Measurements from ENCODE around the gene HDAC10. TPM values are rescaled to one million over a fixed set of nuclear protein-coding genes. Genes with fewer than 3 reads are reported as not detected.

The HDAC10 gene
- total RNA-seq, 5 donors from 2014 or later (not counting 1 experiment from before 2014, with no cell fraction given): 101 to 152 (median 128) TPM

DNA sequence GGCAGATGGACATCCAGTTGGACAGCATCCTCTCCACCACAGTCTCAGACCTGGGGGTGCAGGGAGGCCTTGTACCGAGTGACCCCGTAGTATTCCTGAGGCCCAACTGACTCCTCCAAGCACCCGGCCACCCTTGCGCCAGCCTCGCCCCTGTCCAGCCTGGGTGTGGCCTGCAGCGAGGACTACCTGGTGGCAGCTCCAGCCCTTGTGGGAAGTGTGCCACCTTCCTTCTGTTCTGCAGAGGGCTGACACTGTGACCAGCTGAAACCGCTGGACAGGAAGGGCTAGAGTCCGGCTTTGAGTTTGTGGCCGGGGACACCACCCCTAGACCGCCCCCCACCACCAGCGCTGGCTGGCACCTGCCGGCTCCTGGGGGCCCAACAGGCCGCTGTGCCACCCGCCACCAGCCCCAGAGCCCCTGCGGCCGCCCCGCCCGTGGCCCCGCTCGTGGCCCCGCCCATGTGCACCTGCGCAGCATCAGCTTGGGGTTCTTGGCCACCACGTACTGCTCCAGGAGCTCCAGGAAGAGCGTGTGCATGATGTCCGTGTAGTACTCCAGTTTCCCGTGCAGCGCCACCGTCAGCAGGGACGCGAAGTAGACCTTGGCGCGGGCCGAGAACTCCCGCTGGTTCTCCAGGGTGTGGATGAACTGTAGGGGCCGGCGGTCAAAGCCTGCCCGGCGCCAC, 29.1 kb upstream of the HDAC10 start:
- no peak overlapping the region for H3K4me3 Mint-ChIP-seq
- H3K36me3 ChIP-seq (ENCODE audit: control insufficient read depth in 2 of 2, extremely low read depth in 1 of 2, insufficient read depth in 1 of 2, low read length in 1 of 2): no peaks in the 10 kb centered on the region
- no peaks in the 10 kb centered on the region for H3K9me3 ChIP-seq
- ATAC-seq (replicated peaks in 1 of 4) (no peak), DNase-seq (no peak)
- peaks cover 0 to 2% of the 10 kb centered on the region in 2 experiments for H3K27me3 ChIP-seq (replicated peaks in 1 of 2; ENCODE audit: control insufficient read depth in 2 of 2, extremely low read depth in 1 of 2, insufficient read depth in 2 of 2, low read length in 1 of 2)
- POLR2A ChIA-PET: no interaction called here
- H3K4me1 ChIP-seq (ENCODE audit: control insufficient read depth in 1 of 2, extremely low read depth in 1 of 2, insufficient read depth in 2 of 2, low read length in 2 of 2): peaks cover 0 to 2% of the 10 kb centered on the region in 2 experiments
- H3K9me3 Mint-ChIP-seq: no peaks in the 10 kb centered on the region
- H3K27me3 Mint-ChIP-seq: no peaks in the 10 kb centered on the region
- H3K4me3 ChIP-seq (ENCODE audit: control insufficient read depth in 1 of 2, extremely low read depth in 1 of 2, low read length in 1 of 2): no peak overlapping the region
- H3K27ac Mint-ChIP-seq: no peak overlapping the region
- H3K4me1 Mint-ChIP-seq: peaks cover 0 to under 1% (median 0%) of the 10 kb centered on the region in 3 donors
- CTCF ChIA-PET: no interaction called here
- no peak overlapping the region for H3K27ac ChIP-seq (ENCODE audit: low read length)
- no peaks in the 10 kb centered on the region for H3K36me3 Mint-ChIP-seq
- 93% methylated on average over 38 of the region's 38 CpGs for WGBS (ENCODE audit: insufficient coverage)

DNA sequence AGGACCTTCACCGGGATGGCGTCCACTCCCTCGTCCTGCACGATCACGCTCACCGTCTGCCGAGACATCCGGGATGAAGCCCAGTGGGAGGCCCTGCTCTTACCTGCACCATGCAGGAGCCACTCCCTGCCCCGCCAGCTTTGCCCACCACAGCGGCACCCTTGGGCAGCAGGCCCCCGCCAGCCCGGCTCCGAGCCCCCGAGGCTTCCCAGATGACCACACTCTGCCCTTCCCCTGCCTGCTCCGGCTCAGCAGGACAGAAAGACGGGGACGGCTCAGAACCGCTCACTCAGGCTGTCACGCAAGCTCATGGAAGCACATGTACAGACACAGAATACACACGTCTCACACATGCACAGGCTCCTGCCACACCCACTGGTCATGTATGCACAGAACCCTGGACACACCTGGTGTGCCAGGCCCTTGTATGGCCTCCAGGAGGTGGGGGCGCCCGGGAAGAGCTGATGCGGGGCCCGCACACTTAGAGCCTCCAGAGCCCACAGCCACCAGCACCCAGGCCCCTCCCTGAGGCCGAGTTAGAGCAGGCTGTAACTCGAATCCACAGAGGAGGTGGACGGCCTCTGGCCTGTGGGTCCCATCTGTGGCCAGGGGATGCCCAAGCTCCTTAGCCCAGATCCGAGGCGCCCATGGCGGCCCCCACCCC, 28.0 kb upstream of the HDAC10 start:
- no peak for DNase-seq
- peaks cover 0 to 6% (median 2%) of the 10 kb centered on the region in 3 donors for H3K4me1 Mint-ChIP-seq
- ChIA-PET CTCF (no interaction called here), POLR2A (no interaction called here)
- Histone ChIP-seq H3K27me3 (replicated peaks in 1 of 2; ENCODE audit: control insufficient read depth in 2 of 2, extremely low read depth in 1 of 2, insufficient read depth in 2 of 2, low read length in 1 of 2) (no peaks in the 10 kb centered on the region), H3K36me3 (ENCODE audit: control insufficient read depth in 2 of 2, extremely low read depth in 1 of 2, insufficient read depth in 1 of 2, low read length in 1 of 2) (no peaks in the 10 kb centered on the region), H3K4me1 (ENCODE audit: control insufficient read depth in 1 of 2, extremely low read depth in 1 of 2, insufficient read depth in 2 of 2, low read length in 2 of 2) (peaks cover 0 to 5% of the 10 kb centered on the region in 2 experiments), H3K27ac (ENCODE audit: low read length) (no peak overlapping the region), H3K4me3 (ENCODE audit: control insufficient read depth in 1 of 2, extremely low read depth in 1 of 2, low read length in 1 of 2) (no peak overlapping the region), H3K9me3 (no peaks in the 10 kb centered on the region)
- H3K4me3 Mint-ChIP-seq: no peak overlapping the region
- no peak overlapping the region for H3K27ac Mint-ChIP-seq
- no peaks in the 10 kb centered on the region for H3K9me3 Mint-ChIP-seq
- ATAC-seq (replicated peaks in 1 of 4): no peak
- WGBS (ENCODE audit: insufficient coverage): 91% methylated on average over 27 of the region's 30 CpGs
- H3K36me3 Mint-ChIP-seq: no peaks in the 10 kb centered on the region
- H3K27me3 Mint-ChIP-seq: no peaks in the 10 kb centered on the region

DNA sequence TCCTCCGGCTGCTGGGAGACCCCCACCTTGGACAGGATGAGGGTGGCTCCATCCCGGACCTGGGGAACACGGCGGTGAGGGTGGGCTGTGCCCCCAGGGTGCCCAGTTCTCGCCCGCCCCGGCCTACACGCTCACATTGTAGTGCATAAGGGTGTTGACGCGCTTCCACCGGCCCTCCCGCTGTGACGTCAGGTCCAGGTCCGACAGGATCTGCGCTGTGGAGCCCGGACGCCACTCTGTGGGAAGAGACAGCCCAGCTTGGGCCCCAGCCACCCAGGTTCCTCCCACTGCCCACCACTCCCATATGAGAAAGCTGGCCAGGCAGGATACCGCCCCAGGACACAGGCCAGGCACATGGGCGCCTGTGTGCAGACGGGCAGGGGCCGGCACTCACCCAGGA, 27.4 kb upstream of the HDAC10 start:
- Histone ChIP-seq H3K4me1 (ENCODE audit: control insufficient read depth in 1 of 2, extremely low read depth in 1 of 2, insufficient read depth in 2 of 2, low read length in 2 of 2) (peaks cover 0 to 6% of the 10 kb centered on the region in 2 experiments), H3K27ac (ENCODE audit: low read length) (no peak overlapping the region), H3K36me3 (ENCODE audit: control insufficient read depth in 2 of 2, extremely low read depth in 1 of 2, insufficient read depth in 1 of 2, low read length in 1 of 2) (no peaks in the 10 kb centered on the region), H3K4me3 (ENCODE audit: control insufficient read depth in 1 of 2, extremely low read depth in 1 of 2, low read length in 1 of 2) (no peak overlapping the region), H3K9me3 (no peaks in the 10 kb centered on the region), H3K27me3 (replicated peaks in 1 of 2; ENCODE audit: control insufficient read depth in 2 of 2, extremely low read depth in 1 of 2, insufficient read depth in 2 of 2, low read length in 1 of 2) (no peaks in the 10 kb centered on the region)
- Mint-ChIP-seq H3K4me3 (no peak overlapping the region), H3K27ac (no peak overlapping the region), H3K36me3 (no peaks in the 10 kb centered on the region), H3K9me3 (no peaks in the 10 kb centered on the region), H3K4me1 (peaks cover 2 to 10% (median 6%) of the 10 kb centered on the region in 3 donors), H3K27me3 (no peaks in the 10 kb centered on the region)
- POLR2A ChIA-PET: no interaction called here
- 95% methylated on average over 20 of the region's 21 CpGs for WGBS (ENCODE audit: insufficient coverage)
- ATAC-seq (replicated peaks in 1 of 4) (no peak), DNase-seq (no peak)
- CTCF ChIA-PET: no interaction called here

DNA sequence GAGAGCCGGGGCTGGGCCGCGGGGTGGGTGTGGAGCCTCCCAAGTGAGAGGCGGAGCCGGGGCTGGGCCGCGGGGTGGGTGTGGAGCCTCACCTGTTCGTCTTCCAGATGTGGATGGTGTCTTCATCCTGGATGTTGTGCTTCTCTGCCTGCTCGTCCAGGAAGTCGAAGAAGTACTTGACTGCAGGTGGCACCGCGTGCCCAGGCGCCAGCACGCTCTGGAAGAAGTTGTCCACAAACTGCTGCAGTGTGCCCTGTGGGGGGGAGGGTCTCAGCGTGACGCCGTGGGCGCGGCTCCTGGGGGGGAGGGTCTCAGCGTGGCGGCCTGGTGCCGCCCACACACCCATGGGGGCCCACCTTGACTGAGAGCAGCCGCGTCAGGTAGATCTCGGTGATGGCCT, 26.7 kb upstream of the HDAC10 start:
- POLR2A ChIA-PET: no interaction called here
- DNase-seq (no peak), ATAC-seq (replicated peaks in 1 of 4) (no peak)
- Histone ChIP-seq H3K27ac (ENCODE audit: low read length) (no peak overlapping the region), H3K36me3 (ENCODE audit: control insufficient read depth in 2 of 2, extremely low read depth in 1 of 2, insufficient read depth in 1 of 2, low read length in 1 of 2) (no peaks in the 10 kb centered on the region), H3K4me3 (ENCODE audit: control insufficient read depth in 1 of 2, extremely low read depth in 1 of 2, low read length in 1 of 2) (no peak overlapping the region), H3K4me1 (ENCODE audit: control insufficient read depth in 1 of 2, extremely low read depth in 1 of 2, insufficient read depth in 2 of 2, low read length in 2 of 2) (peaks cover 0 to 6% of the 10 kb centered on the region in 2 experiments), H3K9me3 (no peaks in the 10 kb centered on the region), H3K27me3 (replicated peaks in 1 of 2; ENCODE audit: control insufficient read depth in 2 of 2, extremely low read depth in 1 of 2, insufficient read depth in 2 of 2, low read length in 1 of 2) (peaks cover 0 to 3% of the 10 kb centered on the region in 2 experiments)
- no peaks in the 10 kb centered on the region for H3K27me3 Mint-ChIP-seq
- H3K9me3 Mint-ChIP-seq: no peaks in the 10 kb centered on the region
- H3K4me3 Mint-ChIP-seq: no peak overlapping the region
- no peak overlapping the region for H3K27ac Mint-ChIP-seq
- no peaks in the 10 kb centered on the region for H3K36me3 Mint-ChIP-seq
- WGBS (ENCODE audit: insufficient coverage): 79% methylated on average over 19 of the region's 25 CpGs
- CTCF ChIA-PET: no interaction called here
- H3K4me1 Mint-ChIP-seq: peaks cover 2 to 10% (median 6%) of the 10 kb centered on the region in 3 donors

DNA sequence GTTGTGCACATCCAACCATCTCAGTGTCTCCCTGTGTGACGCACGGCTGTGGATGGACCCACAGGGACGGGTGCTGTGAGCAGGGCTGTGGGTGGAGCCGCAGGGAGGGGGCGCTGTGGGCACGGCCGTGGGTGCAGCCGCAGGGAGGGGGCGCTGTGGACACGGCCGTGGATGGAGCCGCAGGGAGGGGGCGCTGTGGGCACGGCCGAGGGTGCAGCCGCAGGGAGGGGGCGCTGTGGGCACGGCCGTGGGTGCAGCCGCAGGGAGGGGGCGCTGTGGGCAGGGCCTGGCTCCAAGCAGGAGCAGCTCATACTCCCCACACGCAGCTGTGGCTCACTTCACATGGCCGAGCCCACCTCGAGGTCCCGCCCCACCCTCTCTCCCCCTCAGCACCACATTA, 25.1 kb upstream of the HDAC10 start:
- WGBS (ENCODE audit: insufficient coverage): 61% methylated on average over 18 of the region's 25 CpGs
- ATAC-seq (replicated peaks in 1 of 4) (peak; percentile 13 to 71 (median 56)), DNase-seq (peak in 25 of 35 experiments; percentile 10 to 81 (median 37))
- Histone ChIP-seq H3K27me3 (replicated peaks in 1 of 2; ENCODE audit: control insufficient read depth in 2 of 2, extremely low read depth in 1 of 2, insufficient read depth in 2 of 2, low read length in 1 of 2) (peaks cover 0 to 15% of the 10 kb centered on the region in 2 experiments), H3K36me3 (ENCODE audit: control insufficient read depth in 2 of 2, extremely low read depth in 1 of 2, insufficient read depth in 1 of 2, low read length in 1 of 2) (no peaks in the 10 kb centered on the region), H3K27ac (ENCODE audit: low read length) (no peak overlapping the region), H3K9me3 (no peaks in the 10 kb centered on the region), H3K4me1 (ENCODE audit: control insufficient read depth in 1 of 2, extremely low read depth in 1 of 2, insufficient read depth in 2 of 2, low read length in 2 of 2) (peaks cover 0 to 17% of the 10 kb centered on the region in 2 experiments), H3K4me3 (ENCODE audit: control insufficient read depth in 1 of 2, extremely low read depth in 1 of 2, low read length in 1 of 2) (no peak overlapping the region)
- H3K4me1 Mint-ChIP-seq: peaks cover 4 to 10% (median 10%) of the 10 kb centered on the region in 3 donors
- no peaks in the 10 kb centered on the region for H3K36me3 Mint-ChIP-seq
- H3K4me3 Mint-ChIP-seq: no peak overlapping the region
- POLR2A ChIA-PET: no interaction called here
- H3K27me3 Mint-ChIP-seq: no peaks in the 10 kb centered on the region
- CTCF ChIA-PET: interaction anchor here (0.6 to 1.1 kb wide), 3 partner anchors 19 to 345 kb away, joined by 3 to 5 read pairs (median 4); no protein-coding TSS in a partner anchor
- no peaks in the 10 kb centered on the region for H3K9me3 Mint-ChIP-seq
- H3K27ac Mint-ChIP-seq: no peak overlapping the region

DNA sequence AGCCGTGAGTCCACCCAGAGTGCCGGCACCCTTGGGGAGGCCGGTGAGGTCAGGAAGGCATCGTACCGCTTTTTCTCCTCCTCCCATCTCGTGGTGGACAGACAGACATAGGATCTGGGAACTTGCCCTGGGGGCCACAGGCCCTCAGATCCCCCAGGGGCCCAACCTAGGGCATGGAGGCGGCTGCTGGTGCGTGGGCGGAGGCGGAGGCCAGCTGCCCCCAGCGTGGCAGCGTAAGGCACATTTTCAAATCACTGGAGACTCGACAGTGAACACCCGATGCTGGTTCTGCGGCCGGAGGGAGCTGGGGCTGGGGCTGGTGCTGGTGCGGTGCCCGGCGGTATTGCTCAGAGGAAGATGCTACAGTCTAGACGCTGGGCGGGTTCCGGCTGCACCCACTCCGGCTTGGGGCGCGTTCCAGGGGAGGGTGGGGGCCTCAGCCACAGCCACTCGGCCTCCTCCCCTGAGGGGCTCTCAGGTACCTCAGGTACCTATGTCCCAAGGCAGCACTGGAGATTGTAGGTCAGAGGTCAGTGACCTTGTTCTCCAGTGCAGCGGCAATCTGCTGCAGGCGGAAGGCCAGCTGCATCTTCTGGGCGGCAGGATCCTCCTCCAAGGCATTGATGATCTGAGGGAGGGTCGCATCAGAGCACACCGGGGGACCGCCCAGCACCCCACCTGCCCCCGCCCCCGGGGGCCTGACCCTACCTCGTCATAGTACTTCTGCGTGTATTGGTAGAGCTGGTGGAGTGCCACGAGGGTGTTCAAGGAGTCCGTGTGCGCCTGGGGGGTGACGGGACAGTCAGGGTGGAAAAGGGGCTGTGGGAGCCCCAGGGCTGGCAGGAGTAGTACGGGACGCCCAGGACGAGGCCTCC, 24.4 kb upstream of the HDAC10 start:
- WGBS (ENCODE audit: insufficient coverage): 93% methylated on average over 35 of the region's 43 CpGs
- H3K4me3 Mint-ChIP-seq: no peak overlapping the region
- H3K9me3 Mint-ChIP-seq: no peaks in the 10 kb centered on the region
- H3K27ac Mint-ChIP-seq: no peak overlapping the region
- H3K27me3 Mint-ChIP-seq: no peaks in the 10 kb centered on the region
- Histone ChIP-seq H3K9me3 (no peaks in the 10 kb centered on the region), H3K27ac (ENCODE audit: low read length) (no peak overlapping the region), H3K4me1 (ENCODE audit: control insufficient read depth in 1 of 2, extremely low read depth in 1 of 2, insufficient read depth in 2 of 2, low read length in 2 of 2) (peaks cover 2 to 24% of the 10 kb centered on the region in 2 experiments), H3K27me3 (replicated peaks in 1 of 2; ENCODE audit: control insufficient read depth in 2 of 2, extremely low read depth in 1 of 2, insufficient read depth in 2 of 2, low read length in 1 of 2) (peaks cover 0 to 19% of the 10 kb centered on the region in 2 experiments), H3K4me3 (ENCODE audit: control insufficient read depth in 1 of 2, extremely low read depth in 1 of 2, low read length in 1 of 2) (no peak overlapping the region), H3K36me3 (ENCODE audit: control insufficient read depth in 2 of 2, extremely low read depth in 1 of 2, insufficient read depth in 1 of 2, low read length in 1 of 2) (no peaks in the 10 kb centered on the region)
- ATAC-seq (replicated peaks in 1 of 4) (no peak), DNase-seq (no peak)
- ChIA-PET CTCF (interaction anchor here (0.5 to 1.1 kb wide), 3 partner anchors 20 to 358 kb away, joined by 3 to 4 read pairs (median 3); no protein-coding TSS in a partner anchor), POLR2A (no interaction called here)
- peaks cover 6 to 15% (median 10%) of the 10 kb centered on the region in 3 donors for H3K4me1 Mint-ChIP-seq
- no peaks in the 10 kb centered on the region for H3K36me3 Mint-ChIP-seq
